MM.1S (cell line): ENCODE results near the gene PRRG2.

Experiments
- EZH2phosphoT487 ChIP-seq: fragments of 300-600 bp; sonication (generic); IDR thresholded peaks from 2 replicates; pipeline ENCODE4 v1.6.1; 2018; ENCODE audit warnings: antibody characterized with exemption, low read length
- TF ChIP-seq, protein P1 (sequence below): fragments of 300-600 bp; sonication (generic); IDR thresholded peaks from 2 replicates; pipeline ENCODE4 v1.5.1; 2016; ENCODE audit warnings: antibody characterized with exemption, low read length, mixed read lengths

DNA sequence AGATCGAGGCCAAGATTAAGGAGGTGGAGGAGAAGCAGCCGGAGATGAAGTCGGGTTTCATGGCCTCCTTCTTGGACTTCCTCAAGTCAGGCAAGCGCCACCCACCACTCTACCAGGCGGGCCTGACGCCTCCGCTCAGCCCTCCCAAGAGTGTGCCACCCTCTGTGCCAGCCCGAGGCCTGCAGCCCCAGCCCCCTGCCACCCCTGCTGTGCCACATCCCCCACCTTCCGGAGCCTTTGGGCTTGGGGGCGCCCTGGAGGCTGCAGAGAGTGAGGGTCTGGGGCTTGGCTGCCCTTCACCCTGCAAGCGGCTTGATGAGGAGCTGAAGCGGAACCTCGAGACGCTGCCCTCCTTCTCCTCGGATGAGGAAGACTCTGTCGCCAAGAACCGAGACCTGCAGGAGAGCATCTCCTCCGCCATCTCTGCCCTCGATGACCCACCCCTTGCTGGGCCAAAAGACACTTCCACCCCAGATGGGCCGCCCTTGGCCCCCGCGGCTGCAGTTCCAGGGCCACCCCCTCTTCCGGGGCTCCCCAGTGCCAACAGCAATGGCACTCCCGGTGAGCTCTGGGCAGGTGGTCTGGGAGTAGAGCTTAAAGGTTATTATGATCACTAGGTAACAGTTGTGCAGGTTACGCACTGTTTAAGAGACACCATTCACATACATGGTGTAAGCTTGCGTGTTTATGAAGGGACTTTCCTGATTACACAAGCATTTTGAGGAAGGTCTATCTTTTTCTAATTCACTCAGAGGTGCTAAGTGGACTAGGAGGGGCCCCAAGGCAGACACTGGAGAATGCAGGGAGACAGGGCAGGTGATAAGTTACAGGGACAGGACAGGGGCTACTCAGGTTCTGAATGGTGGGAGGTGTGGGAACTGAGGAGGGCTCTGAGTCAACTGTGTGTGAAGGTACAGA lies 18.5 kb downstream of the PRRG2 start:
- TF ChIP-seq, protein P1, sequence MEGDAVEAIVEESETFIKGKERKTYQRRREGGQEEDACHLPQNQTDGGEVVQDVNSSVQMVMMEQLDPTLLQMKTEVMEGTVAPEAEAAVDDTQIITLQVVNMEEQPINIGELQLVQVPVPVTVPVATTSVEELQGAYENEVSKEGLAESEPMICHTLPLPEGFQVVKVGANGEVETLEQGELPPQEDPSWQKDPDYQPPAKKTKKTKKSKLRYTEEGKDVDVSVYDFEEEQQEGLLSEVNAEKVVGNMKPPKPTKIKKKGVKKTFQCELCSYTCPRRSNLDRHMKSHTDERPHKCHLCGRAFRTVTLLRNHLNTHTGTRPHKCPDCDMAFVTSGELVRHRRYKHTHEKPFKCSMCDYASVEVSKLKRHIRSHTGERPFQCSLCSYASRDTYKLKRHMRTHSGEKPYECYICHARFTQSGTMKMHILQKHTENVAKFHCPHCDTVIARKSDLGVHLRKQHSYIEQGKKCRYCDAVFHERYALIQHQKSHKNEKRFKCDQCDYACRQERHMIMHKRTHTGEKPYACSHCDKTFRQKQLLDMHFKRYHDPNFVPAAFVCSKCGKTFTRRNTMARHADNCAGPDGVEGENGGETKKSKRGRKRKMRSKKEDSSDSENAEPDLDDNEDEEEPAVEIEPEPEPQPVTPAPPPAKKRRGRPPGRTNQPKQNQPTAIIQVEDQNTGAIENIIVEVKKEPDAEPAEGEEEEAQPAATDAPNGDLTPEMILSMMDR, result no peak
- no peak for TF ChIP-seq EZH2phosphoT487
